Sigmoid colon (tissue), 7 donors: Measurements from ENCODE around the gene FOXK2. TPM values are rescaled to one million over a fixed set of nuclear protein-coding genes. Genes with fewer than 3 reads are reported as not detected.

ENCODE experiments used
- DNase-seq: peaks from one replicate; pipeline ENCODE4 v3.0.0-alpha.2; 2019
- H3K27ac ChIP-seq, 4 donors: fragments of 200-600 bp; sonication (generic); one replicate each; pipeline ENCODE4 v1.5.1; 2016 to 2019; ENCODE audit warnings: mild to moderate bottlenecking in 1 of 4
- H3K27me3 ChIP-seq, 3 donors: fragments of 200-600 bp; sonication (generic); one replicate each; pipeline ENCODE4 v1.5.1; 2019; ENCODE audit warnings: mild to moderate bottlenecking in 1 of 3
- H3K36me3 ChIP-seq, 4 donors: fragments of 200-600 bp; sonication (generic); one replicate each; pipeline ENCODE4 v1.5.1; 2016 to 2019
- H3K4me1 ChIP-seq, 4 donors: fragments of 200-600 bp; sonication (generic); one replicate each; pipeline ENCODE4 v1.5.1; 2017 to 2019
- H3K4me3 ChIP-seq, 4 donors: fragments of 200-600 bp; sonication (generic); one replicate each; pipeline ENCODE4 v1.5.1; 2017 to 2019; ENCODE audit warnings: mild to moderate bottlenecking in 2 of 4, moderate library complexity in 1 of 4
- H3K9me3 ChIP-seq, 4 donors: fragments of 200-600 bp in 3 of 4; sonication (generic) in 3 of 4; one replicate each; pipeline versions ENCODE4 v1.5.1 to v1.6.1; 2013 to 2019
- EP300 ChIP-seq, 4 donors: sonication (generic); formaldehyde crosslinking; IDR thresholded peaks; one replicate each; pipeline ENCODE4 v1.6.1; 2017; ENCODE audit warnings: antibody characterized with exemption in 4 of 4
- POLR2A ChIP-seq, 2 donors: fragments of 450-650 bp; IDR thresholded peaks; one replicate each; pipeline ENCODE4 v1.6.1; 2016; ENCODE audit warnings: antibody characterized with exemption in 2 of 2, mild to moderate bottlenecking in 2 of 2, moderate library complexity in 2 of 2
- POLR2AphosphoS5 ChIP-seq, 4 donors: sonication (generic); formaldehyde crosslinking; IDR thresholded peaks; one replicate each; pipeline ENCODE4 v1.6.1; 2017; ENCODE audit warnings: antibody characterized with exemption in 4 of 4
- WGBS, 2 donors: extraction: QIAGEN DNeasy Blood & Tissue Kit; methylation state at CpG; one replicate each; pipeline ENCODE4 v1.1.7; 2013; 5-methylcytosine and 5-hydroxymethylcytosine counted together
- intact Hi-C: fragments of 100-400 bp; cut with DNase I; formaldehyde crosslinking; loops from one replicate; pipeline ENCODE4 v1.15.1; 2023
- polyA plus RNA-seq, 3 donors: library from polyadenylated mRNA; stranded (reverse); fragments of 200-250 nt; gene quantifications; one replicate each; pipeline ENCODE4 v1.2.3, GENCODE V29; 2013
- total RNA-seq, 4 donors: library from RNA; depleted of rRNA; stranded (reverse); fragments of >200 nt; gene quantifications; one replicate each; pipeline ENCODE4 v1.1.0, GENCODE V29; 2016
- TF ChIP-seq, protein P1 (sequence below), 4 experiments: fragments of 450-650 bp in 3 of 4; fragments of 200-600 bp in 1 of 4; IDR thresholded peaks; one replicate each; pipeline ENCODE4 v1.5.1; 2016 to 2019; ENCODE audit warnings: antibody characterized with exemption in 4 of 4, mild to moderate bottlenecking in 3 of 4, moderate library complexity in 2 of 4
- donor health status: healthy with polysubstance abuse.
- donor health status: Bipolar disorder and iron deficiency.
- donor health status: healthy.

Gene FOXK2
- total and polyA plus RNA-seq, 7 donors = 10.2 to 56.8 (median 29.3) TPM

DNA sequence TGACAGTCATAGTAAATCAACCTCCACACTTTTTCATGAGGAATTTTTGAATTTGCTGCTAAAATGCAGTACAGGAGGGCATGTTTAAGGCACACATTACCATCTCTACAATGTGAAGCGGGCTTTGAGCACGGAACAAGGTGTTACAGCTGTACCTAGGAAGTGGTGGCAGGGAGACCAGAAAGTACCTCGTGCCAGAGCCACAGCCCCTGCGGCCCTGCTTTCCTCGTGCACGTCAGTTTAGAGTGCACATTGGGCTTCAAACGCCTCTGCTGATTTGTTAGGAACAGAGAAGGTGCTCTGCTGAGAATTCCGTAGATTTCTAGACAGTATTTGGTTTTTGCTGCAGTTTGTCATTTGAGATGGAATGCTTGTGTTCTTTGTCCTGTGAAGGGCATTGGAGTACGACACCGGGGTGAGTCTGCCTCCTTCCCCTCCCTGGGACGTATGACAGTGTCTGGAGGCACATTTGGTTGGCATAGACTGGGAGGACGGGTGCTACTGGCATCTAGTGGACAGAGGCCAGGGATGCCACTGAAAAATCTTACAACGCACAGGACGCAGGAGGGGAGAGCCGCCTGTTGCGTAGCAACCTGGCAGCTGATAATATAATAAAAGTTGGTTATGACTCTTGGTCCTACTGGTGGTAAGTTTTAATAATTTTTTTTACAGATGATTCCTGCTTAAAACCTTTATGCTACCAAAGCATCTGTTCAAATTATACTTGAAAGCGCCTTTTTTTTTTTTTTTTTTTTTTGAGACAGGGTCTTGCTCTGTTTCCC, 9.1 kb downstream of the FOXK2 start:
- Histone ChIP-seq H3K9me3 (no peaks in the 10 kb centered on the region), H3K4me3 (peak overlapping the region in 2 of 4 donors; percentile 3 to 5), H3K27ac (peak overlapping the region; percentile 78 to 88 (median 84)), H3K4me1 (peaks cover 0 to 99% (median 88%) of the 10 kb centered on the region in 4 donors), H3K27me3 (no peaks in the 10 kb centered on the region), H3K36me3 (no peaks in the 10 kb centered on the region)
- WGBS, 2 donors = 28 to 59% methylated on average over 17 of the region's 17 CpGs
- TF ChIP-seq, protein P1, sequence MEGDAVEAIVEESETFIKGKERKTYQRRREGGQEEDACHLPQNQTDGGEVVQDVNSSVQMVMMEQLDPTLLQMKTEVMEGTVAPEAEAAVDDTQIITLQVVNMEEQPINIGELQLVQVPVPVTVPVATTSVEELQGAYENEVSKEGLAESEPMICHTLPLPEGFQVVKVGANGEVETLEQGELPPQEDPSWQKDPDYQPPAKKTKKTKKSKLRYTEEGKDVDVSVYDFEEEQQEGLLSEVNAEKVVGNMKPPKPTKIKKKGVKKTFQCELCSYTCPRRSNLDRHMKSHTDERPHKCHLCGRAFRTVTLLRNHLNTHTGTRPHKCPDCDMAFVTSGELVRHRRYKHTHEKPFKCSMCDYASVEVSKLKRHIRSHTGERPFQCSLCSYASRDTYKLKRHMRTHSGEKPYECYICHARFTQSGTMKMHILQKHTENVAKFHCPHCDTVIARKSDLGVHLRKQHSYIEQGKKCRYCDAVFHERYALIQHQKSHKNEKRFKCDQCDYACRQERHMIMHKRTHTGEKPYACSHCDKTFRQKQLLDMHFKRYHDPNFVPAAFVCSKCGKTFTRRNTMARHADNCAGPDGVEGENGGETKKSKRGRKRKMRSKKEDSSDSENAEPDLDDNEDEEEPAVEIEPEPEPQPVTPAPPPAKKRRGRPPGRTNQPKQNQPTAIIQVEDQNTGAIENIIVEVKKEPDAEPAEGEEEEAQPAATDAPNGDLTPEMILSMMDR (IDR thresholded peaks at IDR 0.05) = peak in 2 of 4 experiments; percentile 24 to 53
- TF ChIP-seq POLR2AphosphoS5 (IDR thresholded peaks at IDR 0.05) (peak in 3 of 4 donors; percentile 49 to 60 (median 58)), POLR2A (IDR thresholded peaks at IDR 0.05) (no peak), EP300 (IDR thresholded peaks at IDR 0.05) (peak in 1 of 4 donors; percentile 31)
- intact Hi-C loops = no loop called here
- peak; percentile 90 for DNase-seq

DNA sequence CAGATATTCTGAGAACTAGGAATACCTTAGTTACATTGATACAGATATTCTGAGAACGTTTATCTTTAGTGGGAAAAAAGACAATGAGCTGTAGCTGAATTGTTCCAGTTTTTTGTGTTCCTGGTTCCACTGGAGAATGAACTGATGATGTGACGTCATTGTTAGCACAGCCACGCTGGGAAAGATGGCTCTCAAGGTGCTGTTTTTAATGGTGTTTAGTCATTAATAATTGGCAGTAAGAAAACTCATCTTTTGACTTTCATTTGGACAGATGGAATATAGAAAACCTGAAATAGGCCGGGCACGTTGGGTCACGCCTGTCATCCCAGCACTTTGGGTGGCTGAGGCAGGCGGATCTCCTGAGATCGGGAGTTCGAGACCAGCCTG, 10.4 kb downstream of the FOXK2 start:
- no peaks in the 10 kb centered on the region for H3K9me3 ChIP-seq
- intact Hi-C loops = no loop called here
- WGBS, 2 donors = 87 to 90% methylated on average over 9 of the region's 9 CpGs
- DNase-seq = no peak
- TF ChIP-seq EP300 (IDR thresholded peaks at IDR 0.05) (no peak), POLR2AphosphoS5 (IDR thresholded peaks at IDR 0.05) (no peak), POLR2A (IDR thresholded peaks at IDR 0.05) (no peak)
- TF ChIP-seq, protein P1 (IDR thresholded peaks at IDR 0.05) = no peak
- H3K27me3 ChIP-seq = no peaks in the 10 kb centered on the region
- H3K4me1 ChIP-seq = peaks cover 0 to 99% (median 88%) of the 10 kb centered on the region in 4 donors
- no peaks in the 10 kb centered on the region for H3K36me3 ChIP-seq
- peak overlapping the region; percentile 78 to 88 (median 84) for H3K27ac ChIP-seq
- H3K4me3 ChIP-seq = no peak overlapping the region

DNA sequence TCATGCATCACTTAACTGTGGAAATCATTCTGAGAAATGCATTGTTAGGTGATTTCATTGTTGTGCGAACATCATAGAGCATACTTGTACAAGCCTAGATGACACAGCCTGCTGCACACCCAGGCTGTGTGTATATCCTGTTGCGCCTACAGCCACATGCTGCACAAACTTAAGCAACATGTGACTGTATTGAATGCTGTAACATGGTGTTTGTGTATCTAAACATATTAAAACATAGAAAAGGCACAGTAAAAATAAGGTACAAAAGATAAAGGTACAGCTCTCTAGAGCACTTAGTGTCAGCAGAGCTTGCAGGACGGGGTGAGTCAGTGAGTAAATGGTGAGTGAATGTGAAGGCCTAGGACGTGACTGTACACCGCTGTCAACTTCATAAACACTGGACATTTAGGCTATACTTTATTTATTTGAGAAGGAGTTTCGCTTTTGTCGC, 11.9 kb downstream of the FOXK2 start:
- H3K9me3 ChIP-seq = no peaks in the 10 kb centered on the region
- intact Hi-C loops = no loop called here
- DNase-seq = no peak
- no peaks in the 10 kb centered on the region for H3K27me3 ChIP-seq
- no peak overlapping the region for H3K4me3 ChIP-seq
- H3K27ac ChIP-seq = peak overlapping the region; percentile 35 to 88 (median 62)
- H3K4me1 ChIP-seq = peaks cover 0 to 99% (median 89%) of the 10 kb centered on the region in 4 donors
- TF ChIP-seq, protein P1 (IDR thresholded peaks at IDR 0.05) = no peak
- TF ChIP-seq EP300 (IDR thresholded peaks at IDR 0.05) (no peak), POLR2A (IDR thresholded peaks at IDR 0.05) (no peak), POLR2AphosphoS5 (IDR thresholded peaks at IDR 0.05) (no peak)
- 83 to 88% methylated on average over 7 of the region's 7 CpGs for WGBS, 2 donors
- no peaks in the 10 kb centered on the region for H3K36me3 ChIP-seq

DNA sequence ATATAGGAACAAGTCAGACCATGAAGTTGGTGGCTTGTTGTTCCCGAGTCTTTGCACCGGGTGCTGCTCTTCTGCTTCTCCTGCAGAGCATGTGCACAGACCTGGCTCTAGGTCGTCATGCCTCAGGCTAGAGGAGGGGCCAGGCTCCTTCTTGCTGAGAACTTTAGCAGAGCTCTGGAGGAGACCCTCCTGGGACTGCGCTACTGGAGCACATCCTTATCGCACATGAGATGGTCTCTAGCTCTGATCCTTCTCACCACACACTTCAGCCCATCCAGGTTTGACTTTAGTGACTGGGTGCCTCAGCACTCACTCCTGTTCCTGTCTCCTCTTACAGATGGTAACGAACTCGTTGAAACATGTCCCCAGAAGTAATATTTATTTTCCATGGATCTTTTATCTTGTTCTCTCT, 14.9 kb downstream of the FOXK2 start:
- H3K9me3 ChIP-seq = no peaks in the 10 kb centered on the region
- TF ChIP-seq, protein P1 (IDR thresholded peaks at IDR 0.05) = no peak
- TF ChIP-seq POLR2A (IDR thresholded peaks at IDR 0.05) (no peak), EP300 (IDR thresholded peaks at IDR 0.05) (no peak), POLR2AphosphoS5 (IDR thresholded peaks at IDR 0.05) (no peak)
- intact Hi-C loops = no loop called here
- peaks cover 0 to 99% (median 90%) of the 10 kb centered on the region in 4 donors for H3K4me1 ChIP-seq
- DNase-seq = no peak
- WGBS, 2 donors = 84 to 89% methylated on average over 7 of the region's 7 CpGs
- no peaks in the 10 kb centered on the region for H3K36me3 ChIP-seq
- H3K4me3 ChIP-seq = no peak overlapping the region
- no peaks in the 10 kb centered on the region for H3K27me3 ChIP-seq
- peak overlapping the region; percentile 81 to 97 (median 92) for H3K27ac ChIP-seq
